GM19351 (cell line): ENCODE measurements around the gene ABCC1.
"Not testable (repeated sequence)": the region's sequence is repeated elsewhere in the genome, so short reads cannot be mapped to it uniquely, and the experiment has no call there.

Source experiments
- ATAC-seq: cut with Tn5 transposase; IDR thresholded peaks from one replicate; pipeline ENCODE4 v1.9.1; 2021; ENCODE audit warnings: mild to moderate bottlenecking, moderate library complexity; ENCODE audit not compliant: unreplicated experiment

ABCC1 gene

GRCh38 chr16:16148755-16149154 is 199.3 kb downstream of the ABCC1 start:
- no peak for ATAC-seq

GRCh38 chr16:16149710-16150116 is 200.3 kb downstream of the ABCC1 start:
- no peak for ATAC-seq

GRCh38 chr16:16150117-16150877 is 200.9 kb downstream of the ABCC1 start:
- ATAC-seq: no peak

DNA sequence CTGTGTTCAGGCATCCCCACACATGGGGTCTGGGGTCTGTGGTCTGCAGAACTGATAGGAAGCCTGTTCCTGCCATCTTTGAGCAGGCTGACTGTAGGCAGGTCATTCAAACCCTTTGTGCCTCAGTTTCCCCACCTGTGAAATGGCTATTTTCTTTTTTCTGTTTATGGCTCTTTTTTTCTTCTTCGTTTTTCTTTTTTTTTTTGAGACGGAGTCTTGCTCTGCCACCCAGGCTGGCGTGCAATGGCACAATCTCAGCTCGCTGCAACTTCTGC is 201.4 kb downstream of the ABCC1 start:
- no peak for ATAC-seq

GRCh38 chr16:16151315-16151714 is 201.9 kb downstream of the ABCC1 start:
- ATAC-seq: no peak

DNA sequence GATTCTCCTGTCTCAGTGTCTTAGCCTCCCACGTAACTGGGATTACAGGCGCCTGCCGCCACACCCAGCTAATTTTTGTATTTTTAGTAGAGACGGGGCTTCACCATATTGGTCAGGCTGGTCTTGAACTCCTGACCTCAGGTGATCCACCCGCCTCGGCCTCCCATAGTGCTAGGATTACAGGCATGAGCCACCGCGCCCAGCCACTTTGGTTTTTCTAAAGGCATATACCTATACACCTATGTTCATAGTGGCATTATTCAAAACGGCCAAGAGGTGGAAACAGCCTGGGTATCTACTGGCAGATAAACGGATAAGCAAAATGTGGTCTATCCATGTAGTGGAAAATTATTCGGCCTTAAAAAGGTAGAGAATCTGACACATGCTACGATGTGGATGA is 203.6 kb downstream of the ABCC1 start:
- not testable (repeated sequence) for ATAC-seq

DNA sequence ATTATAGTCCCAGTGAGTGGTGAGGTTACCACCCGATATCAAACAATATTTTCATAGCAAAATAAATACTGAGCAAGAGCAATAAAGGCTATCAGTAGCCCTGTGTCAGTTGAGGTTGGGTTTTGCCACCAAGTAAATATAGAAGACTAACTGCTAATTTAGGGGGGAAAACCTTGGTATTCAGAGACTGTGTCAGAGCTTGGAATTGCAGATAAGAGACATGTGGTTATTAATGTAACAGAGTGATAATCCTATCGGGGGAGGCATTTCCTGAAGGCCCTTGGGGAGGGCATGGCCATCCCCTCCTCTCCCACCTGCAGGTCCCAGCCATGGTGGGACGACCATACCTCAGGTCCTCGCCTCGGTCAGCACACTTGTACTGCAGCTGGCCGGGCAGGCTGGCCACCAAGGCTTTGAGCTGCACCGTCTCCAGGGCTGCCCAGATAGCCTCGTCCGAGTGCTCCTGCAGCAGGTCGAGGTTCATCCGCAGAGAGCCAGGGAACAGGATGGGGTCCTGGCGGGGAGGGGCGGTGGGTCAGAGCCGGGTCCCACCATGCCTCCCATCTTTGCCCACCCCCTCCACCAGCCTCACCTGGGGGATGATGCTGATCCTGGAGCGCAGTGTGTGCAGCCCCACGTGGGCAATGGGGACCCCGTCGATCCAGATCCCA is 205.0 kb downstream of the ABCC1 start:
- no peak for ATAC-seq

DNA sequence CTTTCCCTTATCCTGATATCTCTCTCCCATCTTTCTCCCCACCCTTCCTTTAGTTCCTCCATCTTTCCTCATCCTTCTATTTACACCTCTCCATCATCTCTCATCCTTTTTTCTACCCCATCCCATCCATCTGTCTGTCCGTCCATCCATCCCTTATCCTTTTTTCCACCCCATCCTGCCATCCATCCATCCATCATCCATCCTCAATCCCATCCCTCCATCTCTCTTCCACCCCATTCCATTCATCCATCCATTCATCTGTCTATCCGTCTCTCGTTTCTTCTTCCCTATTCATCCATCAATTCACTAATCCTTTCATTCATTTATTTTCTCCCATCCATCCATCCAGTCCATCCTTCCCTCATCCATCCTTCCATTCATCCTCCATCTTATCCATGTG is 205.8 kb downstream of the ABCC1 start:
- ATAC-seq: no peak

DNA sequence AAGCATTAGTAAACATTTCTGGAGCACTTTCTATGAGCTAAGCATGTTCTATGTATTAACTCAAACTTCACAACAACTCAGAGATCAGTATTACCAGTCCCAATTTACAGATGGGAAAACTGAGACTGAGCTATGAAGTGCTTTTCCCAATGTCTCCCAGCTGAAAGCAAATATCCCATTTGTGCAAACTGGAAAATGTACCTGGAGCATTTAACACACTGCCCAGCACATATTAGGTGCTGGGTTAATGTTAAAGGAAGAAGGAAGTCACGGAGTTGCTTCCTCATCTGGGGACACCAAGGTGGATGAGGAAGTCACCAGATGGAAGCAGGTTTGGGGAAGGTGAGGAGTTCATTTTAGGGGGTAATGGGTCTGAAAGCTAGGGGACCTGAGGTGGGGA is 207.8 kb downstream of the ABCC1 start:
- no peak for ATAC-seq

- ATAC-seq: no peak
Observed at GRCh38 chr16:16158082-16158658, 208.8 kb downstream of the ABCC1 start.

GRCh38 chr16:16158741-16159374 is 209.4 kb downstream of the ABCC1 start:
- no peak for ATAC-seq

DNA sequence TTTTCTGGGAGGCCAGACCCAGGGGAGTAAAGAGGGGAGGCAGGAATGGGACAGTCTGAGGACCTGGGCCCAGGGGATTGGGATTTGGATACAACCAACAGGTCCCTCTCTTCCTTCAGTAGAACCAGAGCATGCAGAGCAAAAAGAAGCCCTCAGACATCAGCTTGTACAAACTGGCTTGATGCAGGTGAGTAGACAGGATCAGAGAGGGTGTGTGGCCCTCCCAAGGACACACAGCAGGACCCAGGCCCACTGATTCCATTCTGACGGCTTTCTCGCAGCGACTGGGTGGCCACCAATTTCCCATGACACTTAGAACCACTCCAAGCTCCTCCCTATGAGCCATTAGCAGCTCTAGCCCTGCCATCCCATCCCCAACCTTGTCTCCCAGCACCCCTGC is 210.2 kb downstream of the ABCC1 start:
- ATAC-seq: no peak

DNA sequence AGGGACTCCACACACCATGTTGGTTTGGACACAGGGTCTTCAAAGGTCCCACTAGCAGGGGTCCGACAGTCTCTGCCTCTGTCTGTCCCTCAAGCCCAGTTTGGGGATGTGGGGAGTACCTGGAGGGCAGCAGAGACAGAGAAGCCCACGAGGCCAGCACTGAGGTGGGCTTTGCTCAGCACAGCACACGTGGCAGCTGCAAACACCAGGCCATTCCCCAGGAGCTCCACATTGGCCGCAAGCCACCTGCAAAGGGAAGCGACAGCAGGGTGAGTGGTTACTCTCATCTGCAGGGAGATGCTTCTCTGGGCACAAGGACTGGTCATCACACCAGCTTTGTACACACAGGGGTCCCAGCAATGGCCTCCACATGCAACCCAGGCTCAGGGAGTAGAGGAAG is 211.9 kb downstream of the ABCC1 start:
- no peak for ATAC-seq

DNA sequence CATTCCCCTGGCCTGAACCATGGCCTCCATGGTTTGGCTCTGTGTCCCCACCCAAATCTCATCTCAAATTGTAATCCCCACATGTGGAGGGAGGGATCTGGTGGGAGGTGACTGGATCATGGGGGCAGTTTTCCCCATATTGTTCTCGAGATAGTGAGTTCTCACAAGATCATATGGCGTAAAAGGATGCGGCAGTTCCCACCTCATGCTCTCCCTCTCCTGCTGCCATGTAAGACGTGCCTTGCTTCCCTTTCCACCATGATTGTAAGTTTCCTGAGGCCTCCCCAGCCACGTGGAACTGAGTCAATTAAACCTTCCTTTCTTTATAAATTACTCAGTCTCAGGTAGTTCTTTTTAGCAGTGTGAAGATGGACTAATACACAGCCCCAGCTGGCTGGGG is 212.4 kb downstream of the ABCC1 start:
- ATAC-seq: not testable (repeated sequence)

DNA sequence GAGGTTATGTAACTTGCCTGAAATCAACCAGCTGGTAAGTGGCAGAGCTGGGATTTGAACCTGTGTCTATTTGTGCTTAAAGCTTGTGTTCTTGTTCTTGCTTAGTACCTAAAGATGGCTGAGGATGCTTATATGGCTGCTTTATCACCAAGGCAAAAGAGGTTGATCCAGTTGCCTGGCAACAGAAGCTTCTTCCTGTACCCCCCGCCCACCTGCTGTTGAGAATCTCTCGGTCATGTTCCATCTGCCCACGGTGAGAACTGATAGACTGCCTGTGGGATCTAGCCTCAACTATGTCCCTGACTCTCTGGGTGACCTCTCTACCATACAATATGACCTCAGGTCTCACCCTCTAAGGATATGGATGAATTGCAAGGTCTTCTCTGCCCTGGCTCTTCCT is 213.2 kb downstream of the ABCC1 start:
- no peak for ATAC-seq

- no peak for ATAC-seq
Observed at GRCh38 chr16:16163109-16163508, 213.7 kb downstream of the ABCC1 start.

DNA sequence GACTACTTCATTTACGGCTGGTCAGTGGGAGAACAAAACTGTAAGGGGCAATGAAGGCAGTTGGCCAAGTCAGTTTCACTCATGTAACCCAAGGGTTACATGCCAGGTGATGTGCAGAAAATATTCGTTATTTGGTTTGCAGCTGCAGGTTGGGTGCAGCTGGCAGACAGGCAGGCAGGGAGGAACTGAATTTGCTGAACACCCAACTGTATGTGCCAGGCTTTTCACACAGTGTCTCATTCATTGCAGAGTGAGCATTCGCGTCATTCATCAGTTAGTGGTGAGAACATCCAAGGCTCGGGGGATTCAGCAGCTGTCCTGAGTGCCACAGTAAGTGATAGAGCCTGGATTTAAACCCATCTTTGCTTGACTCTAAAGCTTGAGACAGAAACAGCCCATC is 214.2 kb downstream of the ABCC1 start:
- ATAC-seq: no peak

DNA sequence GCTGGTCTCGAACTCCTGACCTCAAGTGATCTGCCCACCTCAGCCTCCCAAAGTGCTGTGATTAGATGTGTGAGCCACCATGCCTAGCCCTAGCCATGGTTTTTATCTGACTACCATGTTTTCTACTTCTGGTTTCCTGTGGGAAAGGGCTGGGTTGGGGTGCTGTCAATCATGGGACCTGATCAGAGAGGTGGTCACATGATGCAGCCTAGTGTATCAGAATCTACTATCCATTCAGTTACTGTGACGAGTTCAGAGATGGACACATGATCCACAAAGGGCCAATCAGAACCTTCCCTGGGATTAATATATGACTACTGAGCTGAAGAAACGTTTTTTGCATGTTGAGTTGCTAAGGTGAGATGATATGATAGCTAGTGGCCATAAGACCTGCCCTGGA is 214.8 kb downstream of the ABCC1 start:
- no peak for ATAC-seq

DNA sequence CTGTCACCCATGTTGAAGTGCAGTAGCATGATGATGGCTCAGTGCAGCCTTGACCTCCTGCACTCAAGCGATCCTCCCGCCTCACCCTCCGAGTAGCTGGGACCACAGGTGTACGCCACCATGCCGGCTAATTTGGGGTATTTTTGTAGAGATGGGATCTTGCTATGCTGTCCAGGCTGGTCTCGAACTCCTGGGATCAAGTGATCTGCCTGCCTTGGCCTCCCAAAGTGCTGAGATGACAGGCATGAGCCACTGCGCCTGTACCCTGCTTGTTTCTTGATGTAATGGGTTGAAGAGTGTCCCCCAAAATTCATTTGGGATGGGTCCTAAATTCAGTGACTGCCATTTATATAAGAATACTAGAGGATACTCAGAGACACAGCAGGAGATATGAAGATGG is 216.7 kb downstream of the ABCC1 start:
- no peak for ATAC-seq

DNA sequence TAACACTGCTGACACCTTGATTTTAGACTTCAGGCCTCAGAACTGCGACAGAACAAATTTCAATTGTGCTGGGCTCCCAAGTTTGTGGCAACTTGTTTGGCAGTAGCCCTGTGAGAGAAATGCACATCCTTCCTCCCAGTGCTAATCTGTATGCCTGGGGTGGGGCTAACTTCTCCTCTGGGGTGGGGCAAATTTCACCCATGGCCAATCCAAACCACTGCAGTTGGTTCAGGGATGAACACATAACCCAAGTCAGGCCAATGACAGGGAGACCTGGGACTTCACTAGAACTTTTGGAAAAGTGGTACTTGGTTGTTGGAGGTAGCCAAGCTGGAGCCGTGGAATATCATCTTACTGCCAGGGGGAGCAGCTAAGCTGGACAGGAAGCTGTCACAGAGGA is 217.5 kb downstream of the ABCC1 start:
- ATAC-seq: no peak

DNA sequence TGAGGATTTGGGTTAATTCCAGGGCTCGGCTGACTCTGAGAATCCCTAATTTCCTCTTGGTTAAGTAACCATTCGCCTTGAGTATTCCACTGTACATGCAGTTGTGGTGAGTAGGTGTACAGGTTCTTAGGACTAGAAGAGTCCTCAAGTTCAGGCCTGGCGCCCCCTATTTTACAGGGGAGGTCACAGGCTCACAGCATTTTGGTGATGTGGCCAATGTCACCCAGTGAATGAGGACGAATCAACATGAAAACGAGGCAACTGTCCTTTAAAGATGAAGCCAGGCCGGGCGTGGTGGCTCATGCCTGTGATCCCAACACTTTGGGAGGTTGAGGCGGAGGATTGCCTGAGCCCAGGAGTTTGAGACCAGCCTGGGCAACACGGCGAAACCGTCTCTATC is 218.5 kb downstream of the ABCC1 start:
- no peak for ATAC-seq

- ATAC-seq: no peak
Observed at GRCh38 chr16:16168431-16168830, 219.0 kb downstream of the ABCC1 start.
